ENCODE data around the gene ABHD2. TPM values are rescaled to one million over a fixed set of nuclear protein-coding genes. Genes with fewer than 3 reads are reported as not detected.
A peak's percentile ranks its signal among the peaks of the same experiment; 100 is the strongest.

ABHD2 gene
- total and polyA plus RNA-seq, 9 of the 15 experiments (the other 6 are each of a cell fraction or from before 2014, with no cell fraction given): 16.9 to 99.8 (median 47.5) TPM

DNA sequence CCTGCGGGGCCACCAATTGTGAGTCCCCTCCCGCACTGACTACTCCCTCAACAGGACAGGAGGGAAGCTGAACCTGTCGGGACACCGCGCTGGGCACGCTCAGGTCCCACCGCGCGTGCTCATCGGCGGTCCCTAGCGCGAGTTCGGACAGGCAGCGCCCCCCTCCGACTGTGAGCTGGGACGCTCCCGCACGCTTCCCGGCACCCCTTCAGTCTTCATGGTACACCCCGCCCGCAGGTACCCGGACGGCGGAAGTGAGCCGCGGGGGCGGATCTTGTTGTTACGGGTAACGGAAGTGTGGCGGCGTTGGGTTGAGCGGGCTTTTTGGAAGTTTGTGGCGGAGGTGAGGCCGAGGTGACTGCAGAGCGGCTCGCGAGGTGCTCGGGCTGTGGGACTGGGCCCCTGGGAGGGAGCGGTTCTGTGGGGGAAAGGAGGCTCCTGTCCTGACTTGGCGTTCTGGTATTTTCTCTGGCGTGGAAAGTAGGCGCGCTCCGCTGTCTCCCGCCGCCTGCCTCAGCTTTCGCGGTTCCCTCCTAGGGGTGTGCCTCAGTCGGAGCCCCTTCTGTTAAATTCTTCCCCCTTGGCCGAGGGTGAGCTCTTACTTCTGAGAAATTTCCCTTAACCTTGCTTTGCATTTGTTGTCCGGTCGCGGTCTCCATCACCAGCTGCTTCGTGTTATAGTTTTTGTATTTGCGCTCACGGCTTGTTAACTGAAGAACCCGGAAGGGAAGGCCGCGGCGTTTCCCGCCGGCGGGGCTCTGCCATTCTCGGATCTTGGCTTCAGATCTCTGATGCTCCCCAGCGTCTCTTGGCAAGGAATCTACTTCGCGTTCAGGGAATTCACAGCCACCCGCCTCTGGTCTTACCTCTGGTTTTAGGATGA is 155.7 kb downstream of the ABHD2 start, which contains the start of gene FANCI (continued):
- TF ChIP-seq MAFG (tag; conservative IDR thresholded peaks at IDR 0.05) (no peak), NELFE (IDR thresholded peaks at IDR 0.05; ENCODE audit: insufficient read depth, insufficient read length) (no peak), NBN (IDR thresholded peaks at IDR 0.05; ENCODE audit: low read depth) (no peak), POLR2B (IDR thresholded peaks at IDR 0.05; ENCODE audit: low read depth, partially characterized antibody) (peak; percentile 67), TBL1XR1 (IDR thresholded peaks at IDR 0.05; ENCODE audit: low read length in 2 of 2) (peak in 1 of 2 experiments; percentile 27; a peak in 1 of 4 replicates), ZFP30 (CRISPR knock-in tag; IDR thresholded peaks at IDR 0.05; ENCODE audit: borderline replicate concordance) (no peak), ZNF436 (CRISPR knock-in tag; IDR thresholded peaks at IDR 0.05) (no peak), TCF7 (IDR thresholded peaks at IDR 0.05; ENCODE audit: borderline replicate concordance) (no peak), ZNF175 (CRISPR knock-in tag; IDR thresholded peaks at IDR 0.05; ENCODE audit: low read depth) (no peak), SREBF1 (IDR thresholded peaks at IDR 0.05; ENCODE audit: borderline replicate concordance, low read depth, low read length) (peak; percentile 84)
- TF ChIP-seq, protein P1, sequence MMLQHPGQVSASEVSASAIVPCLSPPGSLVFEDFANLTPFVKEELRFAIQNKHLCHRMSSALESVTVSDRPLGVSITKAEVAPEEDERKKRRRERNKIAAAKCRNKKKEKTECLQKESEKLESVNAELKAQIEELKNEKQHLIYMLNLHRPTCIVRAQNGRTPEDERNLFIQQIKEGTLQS (IDR thresholded peaks at IDR 0.05): no peak
- TF ChIP-seq, protein P1 (CRISPR knock-in tag; conservative IDR thresholded peaks at IDR 0.05): no peak; the same call in none of the 2 replicates
- TF ChIP-seq, protein P2, sequence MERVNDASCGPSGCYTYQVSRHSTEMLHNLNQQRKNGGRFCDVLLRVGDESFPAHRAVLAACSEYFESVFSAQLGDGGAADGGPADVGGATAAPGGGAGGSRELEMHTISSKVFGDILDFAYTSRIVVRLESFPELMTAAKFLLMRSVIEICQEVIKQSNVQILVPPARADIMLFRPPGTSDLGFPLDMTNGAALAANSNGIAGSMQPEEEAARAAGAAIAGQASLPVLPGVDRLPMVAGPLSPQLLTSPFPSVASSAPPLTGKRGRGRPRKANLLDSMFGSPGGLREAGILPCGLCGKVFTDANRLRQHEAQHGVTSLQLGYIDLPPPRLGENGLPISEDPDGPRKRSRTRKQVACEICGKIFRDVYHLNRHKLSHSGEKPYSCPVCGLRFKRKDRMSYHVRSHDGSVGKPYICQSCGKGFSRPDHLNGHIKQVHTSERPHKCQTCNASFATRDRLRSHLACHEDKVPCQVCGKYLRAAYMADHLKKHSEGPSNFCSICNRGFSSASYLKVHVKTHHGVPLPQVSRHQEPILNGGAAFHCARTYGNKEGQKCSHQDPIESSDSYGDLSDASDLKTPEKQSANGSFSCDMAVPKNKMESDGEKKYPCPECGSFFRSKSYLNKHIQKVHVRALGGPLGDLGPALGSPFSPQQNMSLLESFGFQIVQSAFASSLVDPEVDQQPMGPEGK (CRISPR knock-in tag; IDR thresholded peaks at IDR 0.05; ENCODE audit: borderline replicate concordance): no peak
- TF ChIP-seq, protein P3, sequence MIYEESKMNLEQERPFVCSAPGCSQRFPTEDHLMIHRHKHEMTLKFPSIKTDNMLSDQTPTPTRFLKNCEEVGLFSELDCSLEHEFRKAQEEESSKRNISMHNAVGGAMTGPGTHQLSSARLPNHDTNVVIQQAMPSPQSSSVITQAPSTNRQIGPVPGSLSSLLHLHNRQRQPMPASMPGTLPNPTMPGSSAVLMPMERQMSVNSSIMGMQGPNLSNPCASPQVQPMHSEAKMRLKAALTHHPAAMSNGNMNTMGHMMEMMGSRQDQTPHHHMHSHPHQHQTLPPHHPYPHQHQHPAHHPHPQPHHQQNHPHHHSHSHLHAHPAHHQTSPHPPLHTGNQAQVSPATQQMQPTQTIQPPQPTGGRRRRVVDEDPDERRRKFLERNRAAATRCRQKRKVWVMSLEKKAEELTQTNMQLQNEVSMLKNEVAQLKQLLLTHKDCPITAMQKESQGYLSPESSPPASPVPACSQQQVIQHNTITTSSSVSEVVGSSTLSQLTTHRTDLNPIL (CRISPR knock-in tag; IDR thresholded peaks at IDR 0.05): no peak
- TF ChIP-seq, protein P4, sequence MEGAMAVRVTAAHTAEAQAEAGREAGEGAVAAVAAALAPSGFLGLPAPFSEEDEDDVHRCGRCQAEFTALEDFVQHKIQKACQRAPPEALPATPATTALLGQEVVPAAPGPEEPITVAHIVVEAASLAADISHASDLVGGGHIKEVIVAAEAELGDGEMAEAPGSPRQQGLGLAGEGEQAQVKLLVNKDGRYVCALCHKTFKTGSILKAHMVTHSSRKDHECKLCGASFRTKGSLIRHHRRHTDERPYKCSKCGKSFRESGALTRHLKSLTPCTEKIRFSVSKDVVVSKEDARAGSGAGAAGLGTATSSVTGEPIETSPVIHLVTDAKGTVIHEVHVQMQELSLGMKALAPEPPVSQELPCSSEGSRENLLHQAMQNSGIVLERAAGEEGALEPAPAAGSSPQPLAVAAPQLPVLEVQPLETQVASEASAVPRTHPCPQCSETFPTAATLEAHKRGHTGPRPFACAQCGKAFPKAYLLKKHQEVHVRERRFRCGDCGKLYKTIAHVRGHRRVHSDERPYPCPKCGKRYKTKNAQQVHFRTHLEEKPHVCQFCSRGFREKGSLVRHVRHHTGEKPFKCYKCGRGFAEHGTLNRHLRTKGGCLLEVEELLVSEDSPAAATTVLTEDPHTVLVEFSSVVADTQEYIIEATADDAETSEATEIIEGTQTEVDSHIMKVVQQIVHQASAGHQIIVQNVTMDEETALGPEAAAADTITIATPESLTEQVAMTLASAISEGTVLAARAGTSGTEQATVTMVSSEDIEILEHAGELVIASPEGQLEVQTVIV (CRISPR knock-in tag; IDR thresholded peaks at IDR 0.05; ENCODE audit: borderline replicate concordance): no peak
- TF ChIP-seq, protein P5, sequence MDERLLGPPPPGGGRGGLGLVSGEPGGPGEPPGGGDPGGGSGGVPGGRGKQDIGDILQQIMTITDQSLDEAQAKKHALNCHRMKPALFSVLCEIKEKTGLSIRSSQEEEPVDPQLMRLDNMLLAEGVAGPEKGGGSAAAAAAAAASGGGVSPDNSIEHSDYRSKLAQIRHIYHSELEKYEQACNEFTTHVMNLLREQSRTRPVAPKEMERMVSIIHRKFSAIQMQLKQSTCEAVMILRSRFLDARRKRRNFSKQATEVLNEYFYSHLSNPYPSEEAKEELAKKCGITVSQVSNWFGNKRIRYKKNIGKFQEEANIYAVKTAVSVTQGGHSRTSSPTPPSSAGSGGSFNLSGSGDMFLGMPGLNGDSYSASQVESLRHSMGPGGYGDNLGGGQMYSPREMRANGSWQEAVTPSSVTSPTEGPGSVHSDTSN (CRISPR knock-in tag; IDR thresholded peaks at IDR 0.05; ENCODE audit: low read depth): no peak
- TF ChIP-seq, protein P5 (tag; conservative IDR thresholded peaks at IDR 0.05; ENCODE audit: low read depth): no peak
